ENCODE results near the gene CXCL14. TPM values are rescaled to one million over a fixed set of nuclear protein-coding genes. Genes with fewer than 3 reads are reported as not detected.

Gene CXCL14
- total RNA-seq, 1 donor from 2014 or later: 42.4 TPM

GRCh38 chr5:135551593-135552447, 27.0 kb downstream of the CXCL14 start:
- Histone ChIP-seq H3K27me3 (ENCODE audit: low read depth) (peaks cover 56% of the 10 kb centered on the region), H3K4me1 (no peaks in the 10 kb centered on the region), H3K27ac (no peak overlapping the region), H3K36me3 (no peaks in the 10 kb centered on the region), H3K4me3 (no peak overlapping the region), H3K9me3 (no peaks in the 10 kb centered on the region)
- DNase-seq: peak; percentile 65
- intact Hi-C loops (cut with DNase I): loop anchor here (5.0 kb wide), 1 partner anchor 85 kb away; no protein-coding TSS in a partner anchor
- TF ChIP-seq CTCF (IDR thresholded peaks at IDR 0.05): peak; percentile 85
- ATAC-seq: peak; percentile 83 to 85

DNA sequence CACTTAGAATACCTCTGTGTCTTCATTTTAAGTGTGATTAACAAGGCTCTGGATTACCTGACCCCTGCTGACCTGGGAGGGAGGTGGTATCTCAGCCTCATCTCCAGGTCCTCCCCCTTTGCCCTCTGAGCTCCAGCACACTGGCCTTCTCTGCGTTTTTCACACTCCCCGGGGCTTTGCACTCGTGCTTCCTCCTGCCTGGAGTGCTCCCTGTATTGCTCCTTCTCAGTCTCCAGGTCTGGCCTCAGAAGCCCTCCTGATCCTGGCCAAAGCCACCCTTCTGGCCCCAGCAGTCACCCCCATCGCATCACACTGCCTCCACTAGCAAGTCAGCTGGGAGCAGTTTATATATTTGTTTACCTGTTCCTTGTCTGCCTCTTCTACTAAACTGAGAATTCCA, 29.4 kb downstream of the CXCL14 start:
- no peak overlapping the region for H3K27ac ChIP-seq
- DNase-seq (no peak), ATAC-seq (no peak)
- no peaks in the 10 kb centered on the region for H3K4me1 ChIP-seq
- H3K9me3 ChIP-seq: no peaks in the 10 kb centered on the region
- H3K4me3 ChIP-seq: no peak overlapping the region
- H3K36me3 ChIP-seq: no peaks in the 10 kb centered on the region
- TF ChIP-seq CTCF (IDR thresholded peaks at IDR 0.05): no peak
- H3K27me3 ChIP-seq (ENCODE audit: low read depth): peaks cover 74% of the 10 kb centered on the region
- intact Hi-C loops (cut with DNase I): no loop called here

- H3K27me3 ChIP-seq (ENCODE audit: low read depth): peaks cover 80% of the 10 kb centered on the region
- intact Hi-C loops (cut with DNase I): no loop called here
- no peak overlapping the region for H3K27ac ChIP-seq
- ATAC-seq (no peak), DNase-seq (no peak)
- no peaks in the 10 kb centered on the region for H3K9me3 ChIP-seq
- no peak overlapping the region for H3K4me3 ChIP-seq
- no peaks in the 10 kb centered on the region for H3K36me3 ChIP-seq
- TF ChIP-seq CTCF (IDR thresholded peaks at IDR 0.05): no peak
- H3K4me1 ChIP-seq: peaks cover 16% of the 10 kb centered on the region
Observed at GRCh38 chr5:135547590-135548254, 31.1 kb downstream of the CXCL14 start.

DNA sequence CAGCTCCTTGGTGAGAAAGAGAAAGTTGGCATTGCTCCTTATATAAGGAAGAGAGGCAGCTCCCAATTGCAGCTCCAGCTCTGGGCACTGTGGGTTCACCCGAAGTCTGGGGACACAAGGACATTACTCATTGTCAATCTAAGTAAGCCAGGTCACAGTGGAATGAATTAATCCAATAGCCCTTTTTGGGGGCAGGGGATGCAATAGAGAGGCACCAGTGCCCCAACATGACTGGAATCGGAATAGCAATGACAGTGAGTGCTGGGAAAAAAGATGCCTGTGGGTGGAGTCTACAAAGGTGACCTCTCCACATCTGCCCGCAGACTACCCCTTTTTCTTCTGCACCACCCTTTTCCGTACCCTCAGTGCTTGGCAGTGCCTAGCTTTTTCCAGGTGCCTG, 31.9 kb downstream of the CXCL14 start:
- DNase-seq: no peak
- no peak overlapping the region for H3K27ac ChIP-seq
- H3K9me3 ChIP-seq: no peaks in the 10 kb centered on the region
- intact Hi-C loops (cut with DNase I): no loop called here
- TF ChIP-seq CTCF (IDR thresholded peaks at IDR 0.05): no peak
- peaks cover 81% of the 10 kb centered on the region for H3K27me3 ChIP-seq (ENCODE audit: low read depth)
- peaks cover 16% of the 10 kb centered on the region for H3K4me1 ChIP-seq
- ATAC-seq: no peak
- H3K4me3 ChIP-seq: no peak overlapping the region
- H3K36me3 ChIP-seq: no peaks in the 10 kb centered on the region

GRCh38 chr5:135546101-135546500, 32.7 kb downstream of the CXCL14 start:
- intact Hi-C loops (cut with DNase I): no loop called here
- no peak for TF ChIP-seq CTCF (IDR thresholded peaks at IDR 0.05)
- H3K9me3 ChIP-seq: no peaks in the 10 kb centered on the region
- no peak overlapping the region for H3K4me3 ChIP-seq
- H3K4me1 ChIP-seq: peaks cover 16% of the 10 kb centered on the region
- DNase-seq (no peak), ATAC-seq (no peak)
- H3K27ac ChIP-seq: no peak overlapping the region
- H3K36me3 ChIP-seq: no peaks in the 10 kb centered on the region
- peaks cover 82% of the 10 kb centered on the region for H3K27me3 ChIP-seq (ENCODE audit: low read depth)
